ENCODE measurements around the gene ARNT2.

DNA sequence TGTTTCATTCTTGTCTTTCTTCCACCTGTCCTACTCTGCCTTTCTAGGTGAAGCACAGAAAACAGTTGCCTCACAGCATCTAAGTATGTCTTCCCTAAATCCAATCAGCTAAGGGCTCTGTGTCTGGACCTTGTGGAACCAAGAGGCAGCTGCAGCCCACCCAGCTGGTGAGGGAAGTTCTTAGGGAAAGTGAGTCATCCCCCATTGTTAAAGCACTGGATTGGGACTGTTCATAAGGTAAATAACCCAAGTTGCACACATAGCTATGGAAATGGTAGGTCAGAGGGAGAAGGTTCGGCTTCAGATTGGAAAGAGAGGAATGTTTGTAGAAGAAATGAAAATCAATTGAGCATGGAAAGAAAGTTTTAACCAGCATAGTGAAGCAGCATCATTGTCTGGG is 18.0 kb upstream of the ARNT2 start:
- TF ChIP-seq JUND (IDR thresholded peaks at IDR 0.05) (no peak), YY1 (IDR thresholded peaks at IDR 0.05; ENCODE audit: low read depth) (no peak)
